IPS-18a (cell line): ENCODE data around the gene MLLT3.
A peak's percentile ranks its signal among the peaks of the same experiment; 100 is the strongest.

Source experiments
- H3K27ac ChIP-seq: one replicate; pipeline ENCODE4 v1.5.1; 2013; ENCODE audit warnings: low read length
- H3K27me3 ChIP-seq: one replicate; pipeline ENCODE4 v1.6.1; 2013; ENCODE audit warnings: mild to moderate bottlenecking, low read length; ENCODE audit not compliant: control insufficient read depth, insufficient read depth
- H3K36me3 ChIP-seq: one replicate; pipeline ENCODE4 v1.6.1; 2013; ENCODE audit warnings: low read depth, low read length; ENCODE audit not compliant: control insufficient read depth
- H3K4me1 ChIP-seq: one replicate; pipeline ENCODE4 v1.6.1; 2013; ENCODE audit warnings: low read depth, low read length; ENCODE audit not compliant: control insufficient read depth
- H3K4me3 ChIP-seq: one replicate; pipeline ENCODE4 v1.5.1; 2013; ENCODE audit warnings: low read length
- H3K9ac ChIP-seq: one replicate; pipeline ENCODE4 v1.6.1; 2013; ENCODE audit warnings: mild to moderate bottlenecking, low read length, moderate library complexity
- H3K9me3 ChIP-seq: one replicate; pipeline ENCODE4 v1.6.1; 2013; ENCODE audit warnings: low read depth, low read length; ENCODE audit not compliant: control insufficient read depth

Gene MLLT3

GRCh38 chr9:20319641-20320337, 302.5 kb downstream of the MLLT3 start:
- no peaks in the 10 kb centered on the region for H3K27me3 ChIP-seq
- no peak overlapping the region for H3K27ac ChIP-seq
- H3K4me3 ChIP-seq, result no peak overlapping the region
- H3K9me3 ChIP-seq, result no peaks in the 10 kb centered on the region
- H3K9ac ChIP-seq, result no peak overlapping the region
- no peaks in the 10 kb centered on the region for H3K36me3 ChIP-seq
- H3K4me1 ChIP-seq, result no peaks in the 10 kb centered on the region

- H3K4me3 ChIP-seq, result no peak overlapping the region
- no peaks in the 10 kb centered on the region for H3K4me1 ChIP-seq
- no peaks in the 10 kb centered on the region for H3K27me3 ChIP-seq
- no peak overlapping the region for H3K9ac ChIP-seq
- H3K27ac ChIP-seq, result no peak overlapping the region
- no peaks in the 10 kb centered on the region for H3K9me3 ChIP-seq
- H3K36me3 ChIP-seq, result no peaks in the 10 kb centered on the region
Observed at GRCh38 chr9:20319241-20319640, 303.1 kb downstream of the MLLT3 start.

- H3K9me3 ChIP-seq, result no peaks in the 10 kb centered on the region
- H3K36me3 ChIP-seq, result no peaks in the 10 kb centered on the region
- no peaks in the 10 kb centered on the region for H3K27me3 ChIP-seq
- H3K27ac ChIP-seq, result no peak overlapping the region
- H3K4me1 ChIP-seq, result no peaks in the 10 kb centered on the region
- H3K9ac ChIP-seq, result no peak overlapping the region
- H3K4me3 ChIP-seq, result no peak overlapping the region
Observed at GRCh38 chr9:20317701-20318100, 304.6 kb downstream of the MLLT3 start.

GRCh38 chr9:20316372-20316771, 305.9 kb downstream of the MLLT3 start:
- H3K27me3 ChIP-seq, result no peaks in the 10 kb centered on the region
- H3K9me3 ChIP-seq, result no peaks in the 10 kb centered on the region
- H3K36me3 ChIP-seq, result no peaks in the 10 kb centered on the region
- H3K4me1 ChIP-seq, result no peaks in the 10 kb centered on the region
- no peak overlapping the region for H3K27ac ChIP-seq
- no peak overlapping the region for H3K4me3 ChIP-seq
- H3K9ac ChIP-seq, result no peak overlapping the region

GRCh38 chr9:20315677-20316076, 306.6 kb downstream of the MLLT3 start:
- H3K36me3 ChIP-seq, result no peaks in the 10 kb centered on the region
- H3K4me1 ChIP-seq, result no peaks in the 10 kb centered on the region
- H3K9me3 ChIP-seq, result no peaks in the 10 kb centered on the region
- no peak overlapping the region for H3K27ac ChIP-seq
- H3K9ac ChIP-seq, result no peak overlapping the region
- no peaks in the 10 kb centered on the region for H3K27me3 ChIP-seq
- H3K4me3 ChIP-seq, result no peak overlapping the region

- Histone ChIP-seq H3K27me3 (no peaks in the 10 kb centered on the region), H3K27ac (no peak overlapping the region), H3K4me1 (no peaks in the 10 kb centered on the region), H3K4me3 (no peak overlapping the region), H3K9ac (no peak overlapping the region), H3K9me3 (no peaks in the 10 kb centered on the region), H3K36me3 (no peaks in the 10 kb centered on the region)
Observed at GRCh38 chr9:20314981-20315380, 307.3 kb downstream of the MLLT3 start.

GRCh38 chr9:20313415-20313814, 308.9 kb downstream of the MLLT3 start:
- Histone ChIP-seq H3K9ac (no peak overlapping the region), H3K9me3 (no peaks in the 10 kb centered on the region), H3K4me3 (no peak overlapping the region)

GRCh38 chr9:20312732-20313131, 309.6 kb downstream of the MLLT3 start:
- peaks cover 6% of the 10 kb centered on the region for H3K4me1 ChIP-seq
- no peaks in the 10 kb centered on the region for H3K9me3 ChIP-seq
- H3K4me3 ChIP-seq, result no peak overlapping the region
- no peaks in the 10 kb centered on the region for H3K27me3 ChIP-seq
- H3K9ac ChIP-seq, result no peak overlapping the region
- no peaks in the 10 kb centered on the region for H3K36me3 ChIP-seq
- no peak overlapping the region for H3K27ac ChIP-seq

More at GRCh38 chr9:20313415-20313814, 308.9 kb downstream of the MLLT3 start:
- Histone ChIP-seq H3K27ac (no peak overlapping the region), H3K4me1 (no peaks in the 10 kb centered on the region), H3K27me3 (no peaks in the 10 kb centered on the region), H3K36me3 (no peaks in the 10 kb centered on the region)

GRCh38 chr9:20310024-20310423, 312.3 kb downstream of the MLLT3 start:
- Histone ChIP-seq H3K9ac (no peak overlapping the region), H3K4me1 (peaks cover 22% of the 10 kb centered on the region), H3K36me3 (no peaks in the 10 kb centered on the region), H3K27me3 (no peaks in the 10 kb centered on the region), H3K27ac (no peak overlapping the region), H3K9me3 (no peaks in the 10 kb centered on the region), H3K4me3 (no peak overlapping the region)

GRCh38 chr9:20309124-20309523, 313.2 kb downstream of the MLLT3 start:
- Histone ChIP-seq H3K9ac (no peak overlapping the region), H3K36me3 (no peaks in the 10 kb centered on the region), H3K4me3 (no peak overlapping the region), H3K4me1 (peaks cover 29% of the 10 kb centered on the region), H3K27me3 (no peaks in the 10 kb centered on the region), H3K27ac (no peak overlapping the region), H3K9me3 (no peaks in the 10 kb centered on the region)

- Histone ChIP-seq H3K9ac (no peak overlapping the region), H3K4me1 (peaks cover 42% of the 10 kb centered on the region), H3K4me3 (peak overlapping the region; percentile 26), H3K27me3 (no peaks in the 10 kb centered on the region), H3K36me3 (no peaks in the 10 kb centered on the region), H3K9me3 (no peaks in the 10 kb centered on the region), H3K27ac (no peak overlapping the region)
Observed at GRCh38 chr9:20307621-20308020, 314.7 kb downstream of the MLLT3 start.

GRCh38 chr9:20305452-20305851, 316.8 kb downstream of the MLLT3 start:
- Histone ChIP-seq H3K27ac (no peak overlapping the region), H3K27me3 (no peaks in the 10 kb centered on the region), H3K9ac (no peak overlapping the region), H3K4me1 (peaks cover 60% of the 10 kb centered on the region), H3K36me3 (no peaks in the 10 kb centered on the region), H3K4me3 (no peak overlapping the region), H3K9me3 (no peaks in the 10 kb centered on the region)
